Pulmonary artery endothelial cell (primary cell): ENCODE data around the gene SMARCA2. TPM values are rescaled to one million over a fixed set of nuclear protein-coding genes. Genes with fewer than 3 reads are reported as not detected.
A peak's percentile ranks its signal among the peaks of the same experiment; 100 is the strongest.

Experiments
- DNase-seq: peaks from one replicate; pipeline ENCODE4 v3.0.0-alpha.2; 2011; ENCODE audit warnings: low read depth, low spot score
- total RNA-seq: library from RNA; depleted of rRNA; stranded (reverse); fragments of >200 nt; gene quantifications from 2 replicates; pipeline ENCODE4 v1.2.3, GENCODE V29; 2014

Gene SMARCA2
- total RNA-seq, 1 donor from 2014 or later, result 47.3 TPM

GRCh38 chr9:2169035-2169434 is 153.9 kb downstream of the SMARCA2 start:
- no peak for DNase-seq

GRCh38 chr9:2170722-2171121 is 155.6 kb downstream of the SMARCA2 start:
- DNase-seq, result no peak

GRCh38 chr9:2173170-2173569 is 158.0 kb downstream of the SMARCA2 start:
- DNase-seq, result no peak

- no peak for DNase-seq
Observed at GRCh38 chr9:2173861-2174260, 158.7 kb downstream of the SMARCA2 start.

GRCh38 chr9:2174306-2174705 is 159.2 kb downstream of the SMARCA2 start:
- no peak for DNase-seq

GRCh38 chr9:2174911-2175310 is 159.8 kb downstream of the SMARCA2 start:
- no peak for DNase-seq

- no peak for DNase-seq
Observed at GRCh38 chr9:2177121-2177520, 162.0 kb downstream of the SMARCA2 start.

GRCh38 chr9:2178034-2178734 is 163.0 kb downstream of the SMARCA2 start:
- DNase-seq, result no peak

GRCh38 chr9:2179567-2179966 is 164.4 kb downstream of the SMARCA2 start:
- no peak for DNase-seq

GRCh38 chr9:2180154-2180553 is 165.0 kb downstream of the SMARCA2 start:
- DNase-seq, result no peak

- DNase-seq, result no peak
Observed at GRCh38 chr9:2180704-2181103, 165.6 kb downstream of the SMARCA2 start.

GRCh38 chr9:2181792-2182191 is 166.6 kb downstream of the SMARCA2 start:
- no peak for DNase-seq

GRCh38 chr9:2190939-2191608 is 175.9 kb downstream of the SMARCA2 start:
- no peak for DNase-seq

- no peak for DNase-seq
Observed at GRCh38 chr9:2191609-2191972, 176.4 kb downstream of the SMARCA2 start.

GRCh38 chr9:2192356-2192979 is 177.3 kb downstream of the SMARCA2 start:
- DNase-seq, result no peak

GRCh38 chr9:2193552-2193951 is 178.4 kb downstream of the SMARCA2 start:
- DNase-seq, result no peak

- DNase-seq, result no peak
Observed at GRCh38 chr9:2195211-2195610, 180.1 kb downstream of the SMARCA2 start.

GRCh38 chr9:2196757-2197156 is 181.6 kb downstream of the SMARCA2 start:
- no peak for DNase-seq

- peak; percentile 1 for DNase-seq
Observed at GRCh38 chr9:2198956-2199635, 183.9 kb downstream of the SMARCA2 start.

GRCh38 chr9:2199999-2200796 is 185.1 kb downstream of the SMARCA2 start:
- no peak for DNase-seq

- DNase-seq, result no peak
Observed at GRCh38 chr9:2208465-2208864, 193.3 kb downstream of the SMARCA2 start.
